OCI-LY3 (cell line): ENCODE results near the gene LUZP1.

Experiments
- H2AFZ ChIP-seq: fragments of 200-600, 300-600 bp; shearing (Covaris generic); 2 replicates; pipeline ENCODE4 v1.6.0; 2014; ENCODE audit warnings: antibody characterized with exemption, low read depth, low read length
- H3K27ac ChIP-seq: fragments of 200-600, 300-600 bp; sonication (generic); 2 replicates; pipeline ENCODE4 v1.5.1; 2014; ENCODE audit warnings: mild to moderate bottlenecking, low read length, moderate library complexity, mixed read lengths
- H3K27me3 ChIP-seq: fragments of 200-600, 300-600 bp; sonication (generic); 2 replicates; pipeline ENCODE4 v1.6.1; 2014; ENCODE audit warnings: low read depth, low read length, mixed read lengths
- H3K36me3 ChIP-seq: fragments of 200-600, 300-600 bp; sonication (generic); replicated peaks from 2 replicates; pipeline ENCODE3; 2014; ENCODE audit warnings: low read depth, low read length, mixed read lengths
- H3K4me1 ChIP-seq: fragments of 300-600, 200-600 bp; sonication (generic); 2 replicates; pipeline ENCODE4 v1.6.1; 2014; ENCODE audit warnings: low read length, mixed read lengths
- H3K4me2 ChIP-seq: fragments of 200-600, 300-600 bp; sonication (generic); 2 replicates; pipeline ENCODE4 v1.6.1; 2014; ENCODE audit warnings: low read length, mixed read lengths
- H3K4me3 ChIP-seq: fragments of 300-600, 200-600 bp; sonication (generic); 2 replicates; pipeline ENCODE4 v1.5.1; 2014; ENCODE audit warnings: antibody characterized with exemption, mild to moderate bottlenecking, low read length, moderate library complexity
- H3K79me2 ChIP-seq: fragments of 300-600, 200-600 bp; shearing (Covaris generic); 2 replicates; pipeline ENCODE4 v1.6.1; 2014; ENCODE audit warnings: mild to moderate bottlenecking, low read length, mixed read lengths
- H3K9ac ChIP-seq: fragments of 300-600, 200-600 bp; shearing (Covaris generic); 2 replicates; pipeline ENCODE4 v1.6.0; 2014; ENCODE audit warnings: mild to moderate bottlenecking, low read length, moderate library complexity
- H3K9me3 ChIP-seq: fragments of 200-600, 300-600 bp; shearing (Covaris generic); 2 replicates; pipeline ENCODE4 v1.6.1; 2014; ENCODE audit warnings: low read length, mixed read lengths; ENCODE audit not compliant: insufficient read depth
- H4K20me1 ChIP-seq: fragments of 200-600, 300-600 bp; sonication (generic); 2 replicates; pipeline ENCODE4 v1.6.1; 2016; ENCODE audit warnings: low read length, mixed read lengths; ENCODE audit not compliant: insufficient read depth
- EZH2phosphoT487 ChIP-seq: fragments of 200-600 bp; shearing (Covaris generic); IDR thresholded peaks from 2 replicates; pipeline ENCODE4 v1.6.1; 2018; ENCODE audit warnings: antibody characterized with exemption, mixed run types, low read depth
- TF ChIP-seq, protein P1 (sequence below): fragments of 200-600, 300-600 bp; sonication (generic); IDR thresholded peaks from 2 replicates; pipeline ENCODE4 v1.5.1; 2014; ENCODE audit warnings: antibody characterized with exemption, low read length, low read depth

The LUZP1 gene

DNA sequence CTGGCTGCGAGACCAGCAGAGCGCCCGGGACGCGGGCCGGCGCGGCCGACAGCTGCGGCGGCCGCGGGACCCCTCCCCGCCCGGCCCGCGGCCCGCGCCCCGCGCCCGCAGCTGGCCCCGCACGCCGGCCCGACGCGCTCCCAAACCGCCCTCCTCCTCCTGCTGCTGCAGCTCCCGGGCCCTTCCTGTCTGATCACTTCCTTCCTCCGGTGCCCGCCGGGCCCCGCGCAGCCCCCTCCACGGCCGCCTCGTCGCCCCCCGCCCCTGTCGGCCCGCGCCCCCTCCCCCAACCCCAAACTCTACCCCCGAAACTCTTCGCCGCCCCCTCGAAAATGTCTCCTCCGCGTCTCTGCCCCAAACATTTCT lies 594 bp downstream of the LUZP1 start:
- Histone ChIP-seq H3K9ac (peak overlapping the region; percentile 75), H3K79me2 (peaks cover 10% of the 10 kb centered on the region), H3K36me3 (no peaks in the 10 kb centered on the region), H4K20me1 (peaks cover 6% of the 10 kb centered on the region), H3K4me2 (peak overlapping the region; percentile 91), H3K9me3 (no peaks in the 10 kb centered on the region), H3K4me3 (peak overlapping the region; percentile 86), H3K4me1 (peaks cover 5% of the 10 kb centered on the region), H3K27ac (no peak overlapping the region), H2AFZ (peak overlapping the region; percentile 31; the same call in 1 of the 2 replicates), H3K27me3 (no peaks in the 10 kb centered on the region)
- TF ChIP-seq, protein P1, sequence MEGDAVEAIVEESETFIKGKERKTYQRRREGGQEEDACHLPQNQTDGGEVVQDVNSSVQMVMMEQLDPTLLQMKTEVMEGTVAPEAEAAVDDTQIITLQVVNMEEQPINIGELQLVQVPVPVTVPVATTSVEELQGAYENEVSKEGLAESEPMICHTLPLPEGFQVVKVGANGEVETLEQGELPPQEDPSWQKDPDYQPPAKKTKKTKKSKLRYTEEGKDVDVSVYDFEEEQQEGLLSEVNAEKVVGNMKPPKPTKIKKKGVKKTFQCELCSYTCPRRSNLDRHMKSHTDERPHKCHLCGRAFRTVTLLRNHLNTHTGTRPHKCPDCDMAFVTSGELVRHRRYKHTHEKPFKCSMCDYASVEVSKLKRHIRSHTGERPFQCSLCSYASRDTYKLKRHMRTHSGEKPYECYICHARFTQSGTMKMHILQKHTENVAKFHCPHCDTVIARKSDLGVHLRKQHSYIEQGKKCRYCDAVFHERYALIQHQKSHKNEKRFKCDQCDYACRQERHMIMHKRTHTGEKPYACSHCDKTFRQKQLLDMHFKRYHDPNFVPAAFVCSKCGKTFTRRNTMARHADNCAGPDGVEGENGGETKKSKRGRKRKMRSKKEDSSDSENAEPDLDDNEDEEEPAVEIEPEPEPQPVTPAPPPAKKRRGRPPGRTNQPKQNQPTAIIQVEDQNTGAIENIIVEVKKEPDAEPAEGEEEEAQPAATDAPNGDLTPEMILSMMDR: no peak
- no peak for TF ChIP-seq EZH2phosphoT487

GRCh38 chr1:23167353-23168078 lies 1.1 kb downstream of the LUZP1 start:
- Histone ChIP-seq H3K4me1 (peaks cover 5% of the 10 kb centered on the region), H3K27me3 (no peaks in the 10 kb centered on the region), H3K9ac (peak overlapping the region; percentile 55), H3K4me3 (peak overlapping the region; percentile 86), H3K36me3 (no peaks in the 10 kb centered on the region), H3K9me3 (no peaks in the 10 kb centered on the region), H3K4me2 (peak overlapping the region; percentile 91), H2AFZ (no peak overlapping the region), H4K20me1 (peaks cover 6% of the 10 kb centered on the region), H3K79me2 (peaks cover 10% of the 10 kb centered on the region), H3K27ac (no peak overlapping the region)
- TF ChIP-seq, protein P1: no peak
- no peak for TF ChIP-seq EZH2phosphoT487

DNA sequence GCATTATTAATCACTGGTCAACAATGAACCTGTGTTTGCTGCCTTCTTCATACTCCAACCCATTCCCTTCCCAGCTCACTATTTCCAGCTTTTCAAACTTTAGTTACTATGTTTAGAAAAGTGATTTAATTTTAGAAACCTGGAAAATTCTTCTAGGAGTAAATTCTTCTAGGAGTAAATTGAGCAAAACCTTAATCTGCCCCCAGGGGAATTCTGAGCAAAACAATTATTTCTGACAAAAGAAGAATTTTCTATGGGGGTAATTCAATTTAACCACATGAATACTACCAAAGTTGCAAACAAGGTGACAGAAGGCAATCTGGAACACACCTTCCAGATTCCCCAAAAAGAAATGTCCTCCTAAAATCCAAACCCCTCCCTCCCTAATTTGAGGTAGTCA lies 1.8 kb downstream of the LUZP1 start:
- Histone ChIP-seq H3K4me2 (peak overlapping the region; percentile 91), H3K36me3 (no peaks in the 10 kb centered on the region), H3K27me3 (no peaks in the 10 kb centered on the region), H3K9ac (no peak overlapping the region), H3K4me3 (peak overlapping the region; percentile 86), H4K20me1 (peaks cover 6% of the 10 kb centered on the region), H3K4me1 (peaks cover 5% of the 10 kb centered on the region), H2AFZ (no peak overlapping the region), H3K9me3 (no peaks in the 10 kb centered on the region), H3K79me2 (peaks cover 10% of the 10 kb centered on the region), H3K27ac (no peak overlapping the region)
- no peak for TF ChIP-seq EZH2phosphoT487
- TF ChIP-seq, protein P1: no peak

- Histone ChIP-seq H3K4me1 (peaks cover 5% of the 10 kb centered on the region), H3K27ac (no peak overlapping the region), H3K9me3 (no peaks in the 10 kb centered on the region), H4K20me1 (peaks cover 6% of the 10 kb centered on the region), H3K4me3 (no peak overlapping the region), H2AFZ (no peak overlapping the region), H3K4me2 (no peak overlapping the region), H3K27me3 (no peaks in the 10 kb centered on the region), H3K79me2 (peaks cover 10% of the 10 kb centered on the region), H3K9ac (no peak overlapping the region), H3K36me3 (no peaks in the 10 kb centered on the region)
- no peak for TF ChIP-seq EZH2phosphoT487
- TF ChIP-seq, protein P1: no peak
Observed at GRCh38 chr1:23163395-23163794, 5.3 kb downstream of the LUZP1 start.
